Measurements from ENCODE around the gene IDH3G. TPM values are rescaled to one million over a fixed set of nuclear protein-coding genes. Genes with fewer than 3 reads are reported as not detected.

The IDH3G gene
- total RNA-seq, 1 experiment from 2014 or later, result 43.2 TPM

DNA sequence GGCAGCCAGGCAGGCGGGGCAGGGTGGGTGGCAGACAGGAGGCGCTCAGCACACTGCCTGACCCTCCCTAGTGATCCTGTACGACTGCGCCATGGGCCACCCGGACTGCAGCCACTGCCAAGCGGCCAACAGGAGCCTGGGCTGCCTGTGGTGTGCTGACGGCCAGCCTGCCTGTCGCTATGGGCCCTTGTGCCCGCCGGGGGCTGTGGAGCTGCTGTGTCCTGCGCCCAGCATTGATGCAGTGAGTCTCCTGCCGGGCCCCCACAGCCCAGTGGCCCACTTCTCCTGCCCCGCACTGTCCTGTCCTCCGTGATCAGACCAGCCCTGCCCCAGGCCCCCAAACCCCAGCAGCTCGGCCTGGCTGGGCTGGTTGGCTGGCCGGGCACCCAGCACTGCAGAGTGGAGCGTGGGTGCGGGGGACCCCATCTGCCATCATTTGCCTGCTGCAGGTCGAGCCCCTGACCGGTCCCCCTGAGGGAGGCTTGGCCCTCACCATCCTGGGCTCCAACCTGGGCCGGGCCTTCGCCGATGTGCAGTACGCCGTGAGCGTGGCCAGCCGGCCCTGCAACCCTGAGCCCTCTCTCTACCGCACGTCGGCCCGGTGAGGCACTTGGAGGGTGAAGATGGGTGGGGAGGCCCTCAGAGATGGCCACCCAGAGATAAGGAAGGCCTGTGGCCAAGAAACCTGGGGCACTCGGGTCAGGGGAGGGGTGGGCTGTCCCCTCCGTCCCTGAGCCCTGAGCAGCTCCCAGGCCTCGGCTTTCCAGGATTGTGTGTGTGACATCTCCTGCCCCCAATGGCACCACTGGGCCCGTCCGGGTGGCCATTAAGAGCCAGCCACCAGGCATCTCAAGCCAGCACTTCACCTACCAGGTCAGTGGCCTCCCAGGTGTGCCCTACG, 22.5 kb downstream of the IDH3G start:
- Histone ChIP-seq H3K79me2 (ENCODE audit: insufficient read depth, low read length) (no peaks in the 10 kb centered on the region), H2BK120ac (ENCODE audit: low read depth, low read length, poor library complexity, severe bottlenecking) (no peak overlapping the region), H2BK12ac (ENCODE audit: insufficient read length, low read depth, low read length) (no peak overlapping the region), H3K9ac (ENCODE audit: extremely low read depth, insufficient read length, low read length) (no peak overlapping the region), H3K14ac (ENCODE audit: insufficient read depth, low read length) (no peak overlapping the region), H3K27ac (ENCODE audit: insufficient read length, low read depth, low read length) (no peak overlapping the region), H2BK20ac (ENCODE audit: low read depth, low read length, poor library complexity, severe bottlenecking) (no peak overlapping the region), H3K4me1 (ENCODE audit: insufficient read depth, low read length) (no peaks in the 10 kb centered on the region), H2AFZ (ENCODE audit: low read length) (no peak overlapping the region), H2BK5ac (ENCODE audit: insufficient read length, low read length) (no peak overlapping the region), H3K79me1 (ENCODE audit: insufficient read depth, low read depth, low read length, poor library complexity, severe bottlenecking) (no peaks in the 10 kb centered on the region), H2BK15ac (ENCODE audit: low read depth, low read length) (no peak overlapping the region), H3K27me3 (ENCODE audit: insufficient read depth, low read length) (no peaks in the 10 kb centered on the region), H3T11ph (ENCODE audit: low read length) (no peak overlapping the region), H3K23me2 (ENCODE audit: insufficient read length, low read depth, low read length, poor library complexity, severe bottlenecking) (no peaks in the 10 kb centered on the region), H4K5ac (ENCODE audit: insufficient read length, low read depth, low read length) (no peak overlapping the region), H2AK5ac (ENCODE audit: insufficient read length, low read length) (no peak overlapping the region), H4K91ac (ENCODE audit: insufficient read length, low read depth, low read length) (no peak overlapping the region), H3K9me3 (ENCODE audit: control insufficient read depth, low read depth, low read length) (no peaks in the 10 kb centered on the region), H3K56ac (ENCODE audit: insufficient read length, low read depth, low read length) (no peak overlapping the region), H3K23ac (ENCODE audit: insufficient read length, low read depth, low read length) (no peak overlapping the region), H4K8ac (replicated peaks; ENCODE audit: insufficient read length, low read depth, low read length) (no peak overlapping the region), H3K4ac (ENCODE audit: low read depth, low read length) (no peak overlapping the region), H4K20me1 (ENCODE audit: control insufficient read depth, insufficient read depth, insufficient read length) (no peaks in the 10 kb centered on the region), H3K4me2 (ENCODE audit: insufficient read depth, insufficient read length, low read length) (no peak overlapping the region), H3K18ac (ENCODE audit: insufficient read length, low read depth, low read length) (no peak overlapping the region)
- Mint-ChIP-seq H3K4me3 (no peak overlapping the region; a peak in 1 of 5 replicates), H3K4me1 (no peaks in the 10 kb centered on the region), H3K27me3 (ENCODE audit: low read depth) (peaks cover 1% of the 10 kb centered on the region; the same call in 1 of the 2 replicates), H3K9me3 (peaks cover 22 to 52% of the 10 kb centered on the region in 2 experiments), H3K27ac (no peak overlapping the region), H3K36me3 (ENCODE audit: insufficient read depth in 1 of 3, low read depth in 3 of 3) (peaks cover 0 to 2% (median 0%) of the 10 kb centered on the region in 3 experiments; a peak in 1 of 7 replicates)
- TF ChIP-seq, protein P1, sequence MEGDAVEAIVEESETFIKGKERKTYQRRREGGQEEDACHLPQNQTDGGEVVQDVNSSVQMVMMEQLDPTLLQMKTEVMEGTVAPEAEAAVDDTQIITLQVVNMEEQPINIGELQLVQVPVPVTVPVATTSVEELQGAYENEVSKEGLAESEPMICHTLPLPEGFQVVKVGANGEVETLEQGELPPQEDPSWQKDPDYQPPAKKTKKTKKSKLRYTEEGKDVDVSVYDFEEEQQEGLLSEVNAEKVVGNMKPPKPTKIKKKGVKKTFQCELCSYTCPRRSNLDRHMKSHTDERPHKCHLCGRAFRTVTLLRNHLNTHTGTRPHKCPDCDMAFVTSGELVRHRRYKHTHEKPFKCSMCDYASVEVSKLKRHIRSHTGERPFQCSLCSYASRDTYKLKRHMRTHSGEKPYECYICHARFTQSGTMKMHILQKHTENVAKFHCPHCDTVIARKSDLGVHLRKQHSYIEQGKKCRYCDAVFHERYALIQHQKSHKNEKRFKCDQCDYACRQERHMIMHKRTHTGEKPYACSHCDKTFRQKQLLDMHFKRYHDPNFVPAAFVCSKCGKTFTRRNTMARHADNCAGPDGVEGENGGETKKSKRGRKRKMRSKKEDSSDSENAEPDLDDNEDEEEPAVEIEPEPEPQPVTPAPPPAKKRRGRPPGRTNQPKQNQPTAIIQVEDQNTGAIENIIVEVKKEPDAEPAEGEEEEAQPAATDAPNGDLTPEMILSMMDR (conservative IDR thresholded peaks at IDR 0.05), result no peak
- no CpG with 5 or more reads among the region's 37 CpGs for WGBS (ENCODE audit: extremely low coverage, insufficient read length, low lambda C conversion rate)
- DNase-seq, result no peak

Data from H9 (cell line).